Hepatocyte (in vitro differentiated cells): ENCODE data around the gene HOXA11. TPM values are rescaled to one million over a fixed set of nuclear protein-coding genes. Genes with fewer than 3 reads are reported as not detected.

ENCODE experiments used
- DNase-seq: peaks from one replicate; pipeline ENCODE4 v3.0.0-alpha.2; 2016; ENCODE audit warnings: low spot score
- H2AFZ ChIP-seq: fragments of 200-600 bp; sonication (generic); 2 replicates; pipeline ENCODE4 v1.6.0; 2016; ENCODE audit warnings: antibody characterized with exemption, mild to moderate bottlenecking
- H3K27ac ChIP-seq: fragments of 200-600 bp; sonication (generic); 2 replicates; pipeline ENCODE4 v1.5.1; 2016; ENCODE audit warnings: mild to moderate bottlenecking
- H3K27me3 ChIP-seq: fragments of 200-600 bp; sonication (generic); 2 replicates; pipeline ENCODE4 v1.6.1; 2016
- H3K36me3 ChIP-seq: fragments of 200-600 bp; sonication (generic); replicated peaks from 2 replicates; pipeline ENCODE4 v1.5.1; 2016; ENCODE audit warnings: low read depth; ENCODE audit not compliant: insufficient read depth
- H3K4me1 ChIP-seq: fragments of 200-600 bp; sonication (generic); 2 replicates; pipeline ENCODE4 v1.5.1; 2016; ENCODE audit warnings: mild to moderate bottlenecking, moderate library complexity; ENCODE audit not compliant: insufficient read depth
- H3K4me2 ChIP-seq: fragments of 200-600 bp; sonication (generic); 2 replicates; pipeline ENCODE4 v1.6.0; 2016
- H3K4me3 ChIP-seq: fragments of 200-600 bp; sonication (generic); 2 replicates; pipeline ENCODE4 v1.5.1; 2016; ENCODE audit warnings: mild to moderate bottlenecking
- H3K79me2 ChIP-seq: fragments of 200-600 bp; sonication (generic); 2 replicates; pipeline ENCODE4 v1.6.0; 2017; ENCODE audit warnings: mild to moderate bottlenecking
- H3K9me2 ChIP-seq: fragments of 200-600 bp; sonication (generic); replicated peaks from 2 replicates; pipeline ENCODE4 v1.6.0; 2017; ENCODE audit warnings: mild to moderate bottlenecking; ENCODE audit not compliant: insufficient read depth
- H3K9me3 ChIP-seq: fragments of 200-600 bp; sonication (generic); 2 replicates; pipeline ENCODE4 v1.5.1; 2016; ENCODE audit warnings: low read depth, mild to moderate bottlenecking
- H4K20me1 ChIP-seq: fragments of 200-600 bp; sonication (generic); 2 replicates; pipeline ENCODE4 v1.6.0; 2016; ENCODE audit warnings: mild to moderate bottlenecking; ENCODE audit not compliant: insufficient read depth, poor library complexity, severe bottlenecking
- CTCF ChIP-seq: fragments of 200-600 bp; sonication (generic); IDR thresholded peaks from 2 replicates; pipeline ENCODE4 v1.5.1; 2016; ENCODE audit warnings: antibody characterized with exemption, mild to moderate bottlenecking; ENCODE audit not compliant: poor library complexity
- EZH2 ChIP-seq: fragments of 200-600 bp; sonication (generic); IDR thresholded peaks from 2 replicates; pipeline ENCODE4 v1.6.1; 2016; ENCODE audit warnings: antibody characterized with exemption, mild to moderate bottlenecking, borderline replicate concordance
- EZH2phosphoT487 ChIP-seq: fragments of 200-600 bp; sonication (generic); IDR thresholded peaks from one replicate; pipeline ENCODE4 v1.6.1; 2018; ENCODE audit warnings: antibody characterized with exemption, mild to moderate bottlenecking, low read depth, moderate library complexity; ENCODE audit not compliant: unreplicated experiment, severe bottlenecking
- WGBS: methylation state at CpG from one replicate; pipeline ENCODE4 v1.1.6; 2016; ENCODE audit warnings: low lambda C conversion rate; ENCODE audit errors: missing lambda C conversion rate; 5-methylcytosine and 5-hydroxymethylcytosine counted together
- polyA plus RNA-seq: library from polyadenylated mRNA; unstranded; fragments of >200 nt; fragmentation: Nextera tagmentation; extraction: Ambion mirVana; gene quantifications from 2 replicates; pipeline ENCODE4 v1.2.1, GENCODE V29; 2016
- total RNA-seq: library from RNA; depleted of rRNA; stranded (reverse); fragments of >200 nt; gene quantifications from 2 replicates; pipeline ENCODE4 v1.2.3, GENCODE V29; 2014

HOXA11 gene
- total RNA-seq (6.4 and 9.6 TPM in 2 replicates), polyA plus RNA-seq (5.4 and 7.6 TPM in 2 replicates)

- peaks cover 91% of the 10 kb centered on the region for H3K79me2 ChIP-seq
Observed at GRCh38 chr7:27185013-27185853, at the start of gene HOXA11. Gene HOXA11 (minus strand): TSS chr7:27185232. CDS start chr7:27185144, 88 bp downstream.

DNA sequence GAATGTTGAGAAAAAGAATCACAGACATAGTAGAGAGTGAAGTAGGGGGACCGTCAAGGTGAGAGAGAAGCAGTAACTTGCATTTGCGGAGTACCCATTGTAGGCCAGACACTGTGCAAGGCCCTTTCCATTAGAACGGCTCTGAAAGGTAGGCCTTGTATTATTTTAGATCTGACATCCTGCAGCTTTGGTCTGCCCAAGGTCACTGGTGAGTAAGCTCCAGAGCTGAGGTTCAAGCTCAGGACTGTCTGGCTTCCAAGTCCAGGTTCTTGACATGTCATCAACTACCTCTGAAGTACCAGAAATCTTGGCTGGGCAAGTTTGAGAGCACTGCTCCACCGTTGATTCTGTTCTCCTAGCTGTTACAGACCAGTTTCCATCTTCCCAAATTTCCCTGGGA is 44.4 kb upstream of the HOXA11 start:
- Histone ChIP-seq H3K4me2 (no peak overlapping the region), H3K9me2 (no peaks in the 10 kb centered on the region), H4K20me1 (no peaks in the 10 kb centered on the region), H3K27ac (no peak overlapping the region), H3K27me3 (peaks cover 43% of the 10 kb centered on the region), H3K79me2 (no peaks in the 10 kb centered on the region), H3K36me3 (no peaks in the 10 kb centered on the region), H3K4me3 (no peak overlapping the region), H3K9me3 (no peaks in the 10 kb centered on the region), H2AFZ (no peak overlapping the region), H3K4me1 (peaks cover 11% of the 10 kb centered on the region)
- DNase-seq: no peak
- 79% methylated on average over 4 of the region's 4 CpGs for WGBS
- TF ChIP-seq EZH2phosphoT487: no peak
- no peak for TF ChIP-seq EZH2

More at GRCh38 chr7:27185013-27185853, at the start of gene HOXA11:
- H3K4me2 ChIP-seq: peak within 1 kb of the TSS; percentile 96
- no peaks in the 10 kb centered on the region for H3K9me3 ChIP-seq
- DNase-seq: peak; percentile 85
- H3K4me1 ChIP-seq: peaks cover 39% of the 10 kb centered on the region
- H3K27ac ChIP-seq: peak within 1 kb of the TSS; percentile 97
- peak within 1 kb of the TSS; percentile 57 for H2AFZ ChIP-seq
- no peaks in the 10 kb centered on the region for H4K20me1 ChIP-seq
- H3K9me2 ChIP-seq: no peaks in the 10 kb centered on the region
- H3K36me3 ChIP-seq: no peaks in the 10 kb centered on the region
- WGBS: 5% methylated on average over 42 of the region's 43 CpGs
- H3K4me3 ChIP-seq: peak within 1 kb of the TSS; percentile 77
- peaks cover 94% of the 10 kb centered on the region for H3K27me3 ChIP-seq
- TF ChIP-seq EZH2phosphoT487 (no peak), EZH2 (no peak), CTCF (no peak)

- H4K20me1 ChIP-seq: no peaks in the 10 kb centered on the region
- 10% methylated on average over 61 of the region's 61 CpGs for WGBS
- peak overlapping the region; percentile 39 for H2AFZ ChIP-seq
- H3K27me3 ChIP-seq: peaks cover 78% of the 10 kb centered on the region
- H3K4me2 ChIP-seq: peak overlapping the region; percentile 89
- no peaks in the 10 kb centered on the region for H3K9me2 ChIP-seq
- no peaks in the 10 kb centered on the region for H3K79me2 ChIP-seq
- H3K36me3 ChIP-seq: no peaks in the 10 kb centered on the region
- H3K4me3 ChIP-seq: peak overlapping the region; percentile 9
- TF ChIP-seq EZH2 (peak; percentile 95), EZH2phosphoT487 (peak; percentile 76), CTCF (no peak)
- peaks cover 11% of the 10 kb centered on the region for H3K4me1 ChIP-seq
- DNase-seq: no peak
- no peak overlapping the region for H3K27ac ChIP-seq
- H3K9me3 ChIP-seq: no peaks in the 10 kb centered on the region
Observed at GRCh38 chr7:27224983-27225934, 40.2 kb upstream of the HOXA11 start.
